ENCODE measurements around the gene KLF16.

DNA sequence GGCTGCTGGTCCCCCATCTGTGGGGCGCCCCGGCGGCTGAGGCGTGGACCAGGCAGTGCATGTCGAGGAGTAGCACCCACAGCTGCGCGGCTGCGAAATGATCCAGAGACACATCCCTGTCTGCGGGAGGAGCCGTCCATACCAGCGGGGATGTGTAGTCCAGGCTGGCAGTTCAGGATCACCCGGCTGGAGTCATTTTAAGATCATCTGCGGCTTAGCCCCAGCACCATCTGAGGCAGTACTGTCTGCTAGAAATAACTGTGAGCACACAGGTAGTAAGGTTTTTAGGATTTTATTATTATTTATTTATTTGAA, 44.9 kb upstream of the KLF16 start:
- TF ChIP-seq, protein P1, sequence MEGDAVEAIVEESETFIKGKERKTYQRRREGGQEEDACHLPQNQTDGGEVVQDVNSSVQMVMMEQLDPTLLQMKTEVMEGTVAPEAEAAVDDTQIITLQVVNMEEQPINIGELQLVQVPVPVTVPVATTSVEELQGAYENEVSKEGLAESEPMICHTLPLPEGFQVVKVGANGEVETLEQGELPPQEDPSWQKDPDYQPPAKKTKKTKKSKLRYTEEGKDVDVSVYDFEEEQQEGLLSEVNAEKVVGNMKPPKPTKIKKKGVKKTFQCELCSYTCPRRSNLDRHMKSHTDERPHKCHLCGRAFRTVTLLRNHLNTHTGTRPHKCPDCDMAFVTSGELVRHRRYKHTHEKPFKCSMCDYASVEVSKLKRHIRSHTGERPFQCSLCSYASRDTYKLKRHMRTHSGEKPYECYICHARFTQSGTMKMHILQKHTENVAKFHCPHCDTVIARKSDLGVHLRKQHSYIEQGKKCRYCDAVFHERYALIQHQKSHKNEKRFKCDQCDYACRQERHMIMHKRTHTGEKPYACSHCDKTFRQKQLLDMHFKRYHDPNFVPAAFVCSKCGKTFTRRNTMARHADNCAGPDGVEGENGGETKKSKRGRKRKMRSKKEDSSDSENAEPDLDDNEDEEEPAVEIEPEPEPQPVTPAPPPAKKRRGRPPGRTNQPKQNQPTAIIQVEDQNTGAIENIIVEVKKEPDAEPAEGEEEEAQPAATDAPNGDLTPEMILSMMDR (conservative IDR thresholded peaks at IDR 0.05; ENCODE audit: low read depth in 2 of 2), result no peak
- TF ChIP-seq, protein P2, sequence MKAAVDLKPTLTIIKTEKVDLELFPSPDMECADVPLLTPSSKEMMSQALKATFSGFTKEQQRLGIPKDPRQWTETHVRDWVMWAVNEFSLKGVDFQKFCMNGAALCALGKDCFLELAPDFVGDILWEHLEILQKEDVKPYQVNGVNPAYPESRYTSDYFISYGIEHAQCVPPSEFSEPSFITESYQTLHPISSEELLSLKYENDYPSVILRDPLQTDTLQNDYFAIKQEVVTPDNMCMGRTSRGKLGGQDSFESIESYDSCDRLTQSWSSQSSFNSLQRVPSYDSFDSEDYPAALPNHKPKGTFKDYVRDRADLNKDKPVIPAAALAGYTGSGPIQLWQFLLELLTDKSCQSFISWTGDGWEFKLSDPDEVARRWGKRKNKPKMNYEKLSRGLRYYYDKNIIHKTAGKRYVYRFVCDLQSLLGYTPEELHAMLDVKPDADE (IDR thresholded peaks at IDR 0.05), result no peak
- no peak for TF ChIP-seq EZH2 (IDR thresholded peaks at IDR 0.05; ENCODE audit: low read depth, unreplicated experiment)
- no peak for TF ChIP-seq POLR2AphosphoS5 (IDR thresholded peaks at IDR 0.05; ENCODE audit: low read depth)
- TF ChIP-seq, protein P3, sequence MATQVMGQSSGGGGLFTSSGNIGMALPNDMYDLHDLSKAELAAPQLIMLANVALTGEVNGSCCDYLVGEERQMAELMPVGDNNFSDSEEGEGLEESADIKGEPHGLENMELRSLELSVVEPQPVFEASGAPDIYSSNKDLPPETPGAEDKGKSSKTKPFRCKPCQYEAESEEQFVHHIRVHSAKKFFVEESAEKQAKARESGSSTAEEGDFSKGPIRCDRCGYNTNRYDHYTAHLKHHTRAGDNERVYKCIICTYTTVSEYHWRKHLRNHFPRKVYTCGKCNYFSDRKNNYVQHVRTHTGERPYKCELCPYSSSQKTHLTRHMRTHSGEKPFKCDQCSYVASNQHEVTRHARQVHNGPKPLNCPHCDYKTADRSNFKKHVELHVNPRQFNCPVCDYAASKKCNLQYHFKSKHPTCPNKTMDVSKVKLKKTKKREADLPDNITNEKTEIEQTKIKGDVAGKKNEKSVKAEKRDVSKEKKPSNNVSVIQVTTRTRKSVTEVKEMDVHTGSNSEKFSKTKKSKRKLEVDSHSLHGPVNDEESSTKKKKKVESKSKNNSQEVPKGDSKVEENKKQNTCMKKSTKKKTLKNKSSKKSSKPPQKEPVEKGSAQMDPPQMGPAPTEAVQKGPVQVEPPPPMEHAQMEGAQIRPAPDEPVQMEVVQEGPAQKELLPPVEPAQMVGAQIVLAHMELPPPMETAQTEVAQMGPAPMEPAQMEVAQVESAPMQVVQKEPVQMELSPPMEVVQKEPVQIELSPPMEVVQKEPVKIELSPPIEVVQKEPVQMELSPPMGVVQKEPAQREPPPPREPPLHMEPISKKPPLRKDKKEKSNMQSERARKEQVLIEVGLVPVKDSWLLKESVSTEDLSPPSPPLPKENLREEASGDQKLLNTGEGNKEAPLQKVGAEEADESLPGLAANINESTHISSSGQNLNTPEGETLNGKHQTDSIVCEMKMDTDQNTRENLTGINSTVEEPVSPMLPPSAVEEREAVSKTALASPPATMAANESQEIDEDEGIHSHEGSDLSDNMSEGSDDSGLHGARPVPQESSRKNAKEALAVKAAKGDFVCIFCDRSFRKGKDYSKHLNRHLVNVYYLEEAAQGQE (IDR thresholded peaks at IDR 0.05; ENCODE audit: unreplicated experiment), result no peak
- TF ChIP-seq JUNB (IDR thresholded peaks at IDR 0.05; ENCODE audit: unreplicated experiment), result no peak
- TF ChIP-seq CREB1 (CRISPR knock-in tag; IDR thresholded peaks at IDR 0.05; ENCODE audit: low read depth), result no peak
- TF ChIP-seq ZNF331 (CRISPR knock-in tag; IDR thresholded peaks at IDR 0.05; ENCODE audit: low read depth), result no peak
- TF ChIP-seq, protein P4, sequence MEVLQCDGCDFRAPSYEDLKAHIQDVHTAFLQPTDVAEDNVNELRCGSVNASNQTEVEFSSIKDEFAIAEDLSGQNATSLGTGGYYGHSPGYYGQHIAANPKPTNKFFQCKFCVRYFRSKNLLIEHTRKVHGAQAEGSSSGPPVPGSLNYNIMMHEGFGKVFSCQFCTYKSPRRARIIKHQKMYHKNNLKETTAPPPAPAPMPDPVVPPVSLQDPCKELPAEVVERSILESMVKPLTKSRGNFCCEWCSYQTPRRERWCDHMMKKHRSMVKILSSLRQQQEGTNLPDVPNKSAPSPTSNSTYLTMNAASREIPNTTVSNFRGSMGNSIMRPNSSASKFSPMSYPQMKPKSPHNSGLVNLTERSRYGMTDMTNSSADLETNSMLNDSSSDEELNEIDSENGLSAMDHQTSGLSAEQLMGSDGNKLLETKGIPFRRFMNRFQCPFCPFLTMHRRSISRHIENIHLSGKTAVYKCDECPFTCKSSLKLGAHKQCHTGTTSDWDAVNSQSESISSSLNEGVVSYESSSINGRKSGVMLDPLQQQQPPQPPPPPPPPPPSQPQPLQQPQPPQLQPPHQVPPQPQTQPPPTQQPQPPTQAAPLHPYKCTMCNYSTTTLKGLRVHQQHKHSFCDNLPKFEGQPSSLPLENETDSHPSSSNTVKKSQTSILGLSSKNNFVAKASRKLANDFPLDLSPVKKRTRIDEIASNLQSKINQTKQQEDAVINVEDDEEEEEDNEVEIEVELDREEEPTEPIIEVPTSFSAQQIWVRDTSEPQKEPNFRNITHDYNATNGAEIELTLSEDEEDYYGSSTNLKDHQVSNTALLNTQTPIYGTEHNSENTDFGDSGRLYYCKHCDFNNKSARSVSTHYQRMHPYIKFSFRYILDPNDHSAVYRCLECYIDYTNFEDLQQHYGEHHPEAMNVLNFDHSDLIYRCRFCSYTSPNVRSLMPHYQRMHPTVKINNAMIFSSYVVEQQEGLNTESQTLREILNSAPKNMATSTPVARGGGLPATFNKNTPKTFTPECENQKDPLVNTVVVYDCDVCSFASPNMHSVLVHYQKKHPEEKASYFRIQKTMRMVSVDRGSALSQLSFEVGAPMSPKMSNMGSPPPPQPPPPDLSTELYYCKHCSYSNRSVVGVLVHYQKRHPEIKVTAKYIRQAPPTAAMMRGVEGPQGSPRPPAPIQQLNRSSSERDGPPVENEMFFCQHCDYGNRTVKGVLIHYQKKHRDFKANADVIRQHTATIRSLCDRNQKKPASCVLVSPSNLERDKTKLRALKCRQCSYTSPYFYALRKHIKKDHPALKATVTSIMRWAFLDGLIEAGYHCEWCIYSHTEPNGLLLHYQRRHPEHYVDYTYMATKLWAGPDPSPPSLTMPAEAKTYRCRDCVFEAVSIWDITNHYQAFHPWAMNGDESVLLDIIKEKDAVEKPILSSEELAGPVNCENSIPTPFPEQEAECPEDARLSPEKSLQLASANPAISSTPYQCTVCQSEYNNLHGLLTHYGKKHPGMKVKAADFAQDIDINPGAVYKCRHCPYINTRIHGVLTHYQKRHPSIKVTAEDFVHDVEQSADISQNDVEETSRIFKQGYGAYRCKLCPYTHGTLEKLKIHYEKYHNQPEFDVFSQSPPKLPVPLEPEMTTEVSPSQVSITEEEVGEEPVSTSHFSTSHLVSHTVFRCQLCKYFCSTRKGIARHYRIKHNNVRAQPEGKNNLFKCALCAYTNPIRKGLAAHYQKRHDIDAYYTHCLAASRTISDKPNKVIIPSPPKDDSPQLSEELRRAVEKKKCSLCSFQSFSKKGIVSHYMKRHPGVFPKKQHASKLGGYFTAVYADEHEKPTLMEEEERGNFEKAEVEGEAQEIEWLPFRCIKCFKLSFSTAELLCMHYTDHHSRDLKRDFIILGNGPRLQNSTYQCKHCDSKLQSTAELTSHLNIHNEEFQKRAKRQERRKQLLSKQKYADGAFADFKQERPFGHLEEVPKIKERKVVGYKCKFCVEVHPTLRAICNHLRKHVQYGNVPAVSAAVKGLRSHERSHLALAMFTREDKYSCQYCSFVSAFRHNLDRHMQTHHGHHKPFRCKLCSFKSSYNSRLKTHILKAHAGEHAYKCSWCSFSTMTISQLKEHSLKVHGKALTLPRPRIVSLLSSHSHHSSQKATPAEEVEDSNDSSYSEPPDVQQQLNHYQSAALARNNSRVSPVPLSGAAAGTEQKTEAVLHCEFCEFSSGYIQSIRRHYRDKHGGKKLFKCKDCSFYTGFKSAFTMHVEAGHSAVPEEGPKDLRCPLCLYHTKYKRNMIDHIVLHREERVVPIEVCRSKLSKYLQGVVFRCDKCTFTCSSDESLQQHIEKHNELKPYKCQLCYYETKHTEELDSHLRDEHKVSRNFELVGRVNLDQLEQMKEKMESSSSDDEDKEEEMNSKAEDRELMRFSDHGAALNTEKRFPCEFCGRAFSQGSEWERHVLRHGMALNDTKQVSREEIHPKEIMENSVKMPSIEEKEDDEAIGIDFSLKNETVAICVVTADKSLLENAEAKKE (CRISPR knock-in tag; IDR thresholded peaks at IDR 0.05), result no peak
- TF ChIP-seq EZH2phosphoT487 (IDR thresholded peaks at IDR 0.05; ENCODE audit: unreplicated experiment), result no peak

Data from GM23338 (cell line).